ENCODE data around the gene ZBTB4. TPM values are rescaled to one million over a fixed set of nuclear protein-coding genes. Genes with fewer than 3 reads are reported as not detected.

The ZBTB4 gene
- total RNA-seq, 3 donors from 2014 or later (not counting 1 experiment from before 2014, with no cell fraction given) = 64.0 to 72.5 (median 68.4) TPM

GRCh38 chr17:7508145-7508544 lies 28.7 kb upstream of the ZBTB4 start:
- Mint-ChIP-seq H3K36me3 (peaks cover 10% of the 10 kb centered on the region), H3K9me3 (no peaks in the 10 kb centered on the region), H3K4me3 (no peak overlapping the region), H3K27me3 (ENCODE audit: low read depth in 2 of 2) (no peaks in the 10 kb centered on the region), H3K4me1 (peaks cover 0 to 2% of the 10 kb centered on the region in 2 donors), H3K27ac (peak overlapping the region in 1 of 2 donors; percentile 42)
- H3K4me1 ChIP-seq (ENCODE audit: control insufficient read depth, insufficient read depth, low read length) = no peaks in the 10 kb centered on the region
- H3K27me3 ChIP-seq (ENCODE audit: control insufficient read depth, insufficient read depth, low read length) = no peaks in the 10 kb centered on the region
- WGBS (ENCODE audit: insufficient coverage) = 99% methylated on average over 11 of the region's 11 CpGs
- TF ChIP-seq CTCF (IDR thresholded peaks at IDR 0.05) = no peak
- DNase-seq (no peak), ATAC-seq (no peak)
- no peak overlapping the region for H3K27ac ChIP-seq (ENCODE audit: low read length)
- no peaks in the 10 kb centered on the region for H3K9me3 ChIP-seq (ENCODE audit: control insufficient read depth, insufficient read depth, low read length)
- H3K4me3 ChIP-seq (ENCODE audit: low read length) = no peak overlapping the region
- intact Hi-C loops (cut with micrococcal nuclease) = no loop called here
- H3K36me3 ChIP-seq (ENCODE audit: control insufficient read depth, insufficient read depth, low read length) = peaks cover 87% of the 10 kb centered on the region

DNA sequence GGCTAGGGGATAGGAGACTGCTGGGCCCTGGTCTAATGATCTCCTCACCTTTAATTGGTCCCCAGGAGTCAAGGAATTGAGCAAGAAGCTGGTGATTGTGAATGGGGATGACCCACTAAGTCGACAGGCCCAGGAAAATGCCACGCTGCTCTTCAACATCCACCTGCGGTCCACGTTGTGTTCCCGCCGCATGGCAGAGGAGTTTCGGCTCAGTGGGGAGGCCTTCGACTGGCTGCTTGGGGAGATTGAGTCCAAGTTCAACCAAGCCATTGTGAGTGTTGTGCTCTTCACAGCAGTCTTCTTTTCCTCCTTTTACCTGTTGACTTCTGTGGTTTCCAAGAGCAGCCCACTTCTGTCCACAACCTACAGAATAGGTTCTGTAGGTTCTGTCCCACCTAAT lies 24.1 kb upstream of the ZBTB4 start:
- Mint-ChIP-seq H3K27ac (peak overlapping the region in 1 of 2 donors; percentile 52), H3K9me3 (no peaks in the 10 kb centered on the region), H3K4me1 (no peaks in the 10 kb centered on the region), H3K36me3 (peaks cover 21% of the 10 kb centered on the region), H3K27me3 (ENCODE audit: low read depth in 2 of 2) (no peaks in the 10 kb centered on the region), H3K4me3 (no peak overlapping the region)
- ATAC-seq = no peak
- peak in 1 of 2 donors; percentile 4 for DNase-seq
- no peak overlapping the region for H3K4me3 ChIP-seq (ENCODE audit: low read length)
- no peaks in the 10 kb centered on the region for H3K27me3 ChIP-seq (ENCODE audit: control insufficient read depth, insufficient read depth, low read length)
- 97% methylated on average over 8 of the region's 8 CpGs for WGBS (ENCODE audit: insufficient coverage)
- no peak for TF ChIP-seq CTCF (IDR thresholded peaks at IDR 0.05)
- no peaks in the 10 kb centered on the region for H3K9me3 ChIP-seq (ENCODE audit: control insufficient read depth, insufficient read depth, low read length)
- peaks cover 86% of the 10 kb centered on the region for H3K36me3 ChIP-seq (ENCODE audit: control insufficient read depth, insufficient read depth, low read length)
- H3K4me1 ChIP-seq (ENCODE audit: control insufficient read depth, insufficient read depth, low read length) = no peaks in the 10 kb centered on the region
- H3K27ac ChIP-seq (ENCODE audit: low read length) = no peak overlapping the region
- intact Hi-C loops (cut with micrococcal nuclease) = loop anchor here (5.0 kb wide), 1 partner anchor 66 kb away; the partner anchor contains the start of genes FGF11 and TMEM102

DNA sequence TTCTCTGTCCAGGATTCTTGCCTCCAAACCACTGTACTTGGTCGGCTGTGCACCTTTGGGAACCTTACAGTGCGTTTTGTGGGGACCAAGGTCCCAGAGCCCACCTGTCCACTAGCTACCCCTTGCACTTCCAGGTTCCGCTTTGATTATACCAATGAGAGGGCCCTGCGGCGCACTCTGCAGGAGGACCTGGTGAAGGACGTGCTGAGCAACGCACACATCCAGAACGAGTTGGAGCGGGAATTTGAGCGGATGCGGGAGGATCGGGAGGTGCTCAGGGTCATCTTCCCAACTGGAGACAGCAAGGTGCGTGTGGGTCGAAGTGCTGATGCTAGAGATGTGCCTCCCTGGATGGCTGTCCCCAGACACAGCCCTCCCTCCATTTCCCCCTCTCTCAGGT lies 23.6 kb upstream of the ZBTB4 start:
- no peaks in the 10 kb centered on the region for H3K27me3 Mint-ChIP-seq (ENCODE audit: low read depth in 2 of 2)
- peak in 1 of 2 donors; percentile 43 for DNase-seq

More for the DNA sequence above, 23.6 kb upstream of the ZBTB4 start:
- H3K9me3 ChIP-seq (ENCODE audit: control insufficient read depth, insufficient read depth, low read length) = no peaks in the 10 kb centered on the region
- no peaks in the 10 kb centered on the region for H3K27me3 ChIP-seq (ENCODE audit: control insufficient read depth, insufficient read depth, low read length)
- Mint-ChIP-seq H3K4me3 (no peak overlapping the region), H3K27ac (no peak overlapping the region), H3K36me3 (peaks cover 21% of the 10 kb centered on the region), H3K9me3 (no peaks in the 10 kb centered on the region), H3K4me1 (no peaks in the 10 kb centered on the region)
- H3K36me3 ChIP-seq (ENCODE audit: control insufficient read depth, insufficient read depth, low read length) = peaks cover 87% of the 10 kb centered on the region
- 95% methylated on average over 14 of the region's 14 CpGs for WGBS (ENCODE audit: insufficient coverage)
- intact Hi-C loops (cut with micrococcal nuclease) = loop anchor here (5.0 kb wide), 1 partner anchor 66 kb away; the partner anchor contains the start of genes FGF11 and TMEM102
- no peak for TF ChIP-seq CTCF (IDR thresholded peaks at IDR 0.05)
- no peak overlapping the region for H3K4me3 ChIP-seq (ENCODE audit: low read length)
- peak in 2 of 3 donors; percentile 25 to 39 for ATAC-seq
- H3K4me1 ChIP-seq (ENCODE audit: control insufficient read depth, insufficient read depth, low read length) = no peaks in the 10 kb centered on the region
- no peak overlapping the region for H3K27ac ChIP-seq (ENCODE audit: low read length)
